ENCODE measurements around the gene CRLF1. TPM values are rescaled to one million over a fixed set of nuclear protein-coding genes. Genes with fewer than 3 reads are reported as not detected.

Gene CRLF1
- total and polyA plus RNA-seq, 12 donors: 0.68 to 161 (median 5.4) TPM

GRCh38 chr19:18629166-18630088, 22.8 kb upstream of the CRLF1 start:
- no peaks in the 10 kb centered on the region for H3K4me1 ChIP-seq
- no peak overlapping the region for H3K4me3 ChIP-seq
- peak in 1 of 2 donors; percentile 51 for DNase-seq
- H3K36me3 ChIP-seq: no peaks in the 10 kb centered on the region
- peak in 6 of 8 donors; percentile 49 to 93 (median 70) for ATAC-seq
- intact Hi-C loops (cut with DNase I): no loop called here
- 59 to 61% methylated on average over 15 of the region's 15 CpGs for WGBS, 2 donors
- TF ChIP-seq CTCF (IDR thresholded peaks at IDR 0.05): no peak
- no peaks in the 10 kb centered on the region for H3K9me3 ChIP-seq
- H3K27ac ChIP-seq: peak overlapping the region in 1 of 10 donors; percentile 23
- H3K27me3 ChIP-seq: no peaks in the 10 kb centered on the region

GRCh38 chr19:18626906-18627305, 20.3 kb upstream of the CRLF1 start:
- ATAC-seq (no peak), DNase-seq (no peak)
- Histone ChIP-seq H3K9me3 (no peaks in the 10 kb centered on the region), H3K4me3 (no peak overlapping the region), H3K27ac (no peak overlapping the region), H3K36me3 (no peaks in the 10 kb centered on the region), H3K4me1 (no peaks in the 10 kb centered on the region), H3K27me3 (no peaks in the 10 kb centered on the region)
- intact Hi-C loops (cut with DNase I): no loop called here
- no peak for TF ChIP-seq CTCF (IDR thresholded peaks at IDR 0.05)
- 66 to 76% methylated on average over 2 of the region's 2 CpGs for WGBS, 2 donors

GRCh38 chr19:18620902-18621301, 14.3 kb upstream of the CRLF1 start:
- Histone ChIP-seq H3K4me3 (no peak overlapping the region), H3K36me3 (no peaks in the 10 kb centered on the region), H3K4me1 (no peaks in the 10 kb centered on the region), H3K27me3 (peaks cover 0 to 25% (median 19%) of the 10 kb centered on the region in 7 donors), H3K27ac (no peak overlapping the region), H3K9me3 (no peaks in the 10 kb centered on the region)
- DNase-seq (no peak), ATAC-seq (no peak)
- intact Hi-C loops (cut with DNase I): no loop called here
- 85 to 90% methylated on average over 7 of the region's 7 CpGs for WGBS, 2 donors
- TF ChIP-seq CTCF (IDR thresholded peaks at IDR 0.05): no peak

GRCh38 chr19:18620311-18620710, 13.7 kb upstream of the CRLF1 start:
- no peak for DNase-seq

More at GRCh38 chr19:18620311-18620710, 13.7 kb upstream of the CRLF1 start:
- TF ChIP-seq CTCF (IDR thresholded peaks at IDR 0.05): no peak
- 87 to 89% methylated on average over 10 of the region's 10 CpGs for WGBS, 2 donors
- no peak overlapping the region for H3K4me3 ChIP-seq
- intact Hi-C loops (cut with DNase I): no loop called here
- no peaks in the 10 kb centered on the region for H3K9me3 ChIP-seq
- no peaks in the 10 kb centered on the region for H3K4me1 ChIP-seq
- no peak overlapping the region for H3K27ac ChIP-seq
- ATAC-seq: no peak
- no peaks in the 10 kb centered on the region for H3K36me3 ChIP-seq
- H3K27me3 ChIP-seq: peaks cover 0 to 30% (median 25%) of the 10 kb centered on the region in 7 donors
